H9 (cell line): Measurements from ENCODE around the gene G3BP1. TPM values are rescaled to one million over a fixed set of nuclear protein-coding genes. Genes with fewer than 3 reads are reported as not detected.

Experiments used
- DNase-seq: peaks from one replicate; pipeline ENCODE4 v3.0.0-alpha.2; 2017
- H2AFZ ChIP-seq: one replicate; pipeline ENCODE4 v1.6.1; 2013; ENCODE audit warnings: mild to moderate bottlenecking, low read length, control low read depth, moderate library complexity
- H2AK5ac ChIP-seq: 2 replicates; pipeline ENCODE4 v1.6.1; 2013; ENCODE audit warnings: low read length, control low read depth, mixed read lengths; ENCODE audit not compliant: insufficient read length
- H2BK120ac ChIP-seq: one replicate; pipeline ENCODE4 v1.6.1; 2013; ENCODE audit warnings: low read depth, mild to moderate bottlenecking, low read length, control low read depth, inconsistent platforms; ENCODE audit not compliant: poor library complexity, severe bottlenecking
- H2BK12ac ChIP-seq: 2 replicates; pipeline ENCODE4 v1.6.1; 2013; ENCODE audit warnings: low read length, control low read depth, mixed read lengths, low read depth; ENCODE audit not compliant: insufficient read length
- H2BK15ac ChIP-seq: 2 replicates; pipeline ENCODE4 v1.6.1; 2013; ENCODE audit warnings: low read depth, low read length, control low read depth
- H2BK20ac ChIP-seq: one replicate; pipeline ENCODE4 v1.6.1; 2013; ENCODE audit warnings: low read depth, mild to moderate bottlenecking, low read length, control low read depth, inconsistent platforms; ENCODE audit not compliant: poor library complexity, severe bottlenecking
- H2BK5ac ChIP-seq: 2 replicates; pipeline ENCODE4 v1.6.1; 2013; ENCODE audit warnings: low read length, control low read depth, mixed read lengths; ENCODE audit not compliant: insufficient read length
- H3K14ac ChIP-seq: 2 replicates; pipeline ENCODE4 v1.6.1; 2013; ENCODE audit warnings: low read length, control low read depth; ENCODE audit not compliant: insufficient read depth
- H3K18ac ChIP-seq: 2 replicates; pipeline ENCODE4 v1.6.1; 2013; ENCODE audit warnings: low read depth, mild to moderate bottlenecking, mixed read lengths, low read length, control low read depth; ENCODE audit not compliant: insufficient read length
- H3K23ac ChIP-seq: 2 replicates; pipeline ENCODE4 v1.6.1; 2013; ENCODE audit warnings: low read length, control low read depth, mixed read lengths, low read depth; ENCODE audit not compliant: insufficient read length
- H3K23me2 ChIP-seq: 2 replicates; pipeline ENCODE4 v1.6.1; 2013; ENCODE audit warnings: low read depth, mild to moderate bottlenecking, mixed read lengths, low read length, control low read depth; ENCODE audit not compliant: insufficient read length, poor library complexity, severe bottlenecking
- H3K27ac ChIP-seq: 2 replicates; pipeline ENCODE4 v1.5.1; 2013; ENCODE audit warnings: low read length, control low read depth, mixed read lengths, low read depth; ENCODE audit not compliant: insufficient read length
- H3K27me3 ChIP-seq: 2 replicates; pipeline ENCODE4 v1.6.1; 2013; ENCODE audit warnings: low read length, control low read depth, inconsistent platforms; ENCODE audit not compliant: insufficient read depth
- H3K4ac ChIP-seq: 2 replicates; pipeline ENCODE4 v1.6.1; 2013; ENCODE audit warnings: low read depth, mild to moderate bottlenecking, control low read depth, inconsistent platforms, low read length, moderate library complexity
- H3K4me1 ChIP-seq: 2 replicates; pipeline ENCODE4 v1.6.1; 2013; ENCODE audit warnings: low read length, control low read depth, inconsistent platforms; ENCODE audit not compliant: insufficient read depth
- H3K4me2 ChIP-seq: 2 replicates; pipeline ENCODE4 v1.6.1; 2013; ENCODE audit warnings: low read length, control low read depth, mixed read lengths; ENCODE audit not compliant: insufficient read length, insufficient read depth
- H3K56ac ChIP-seq: 2 replicates; pipeline ENCODE4 v1.6.1; 2013; ENCODE audit warnings: low read depth, mild to moderate bottlenecking, mixed read lengths, low read length, control low read depth; ENCODE audit not compliant: insufficient read length
- H3K79me1 ChIP-seq: 2 replicates; pipeline ENCODE4 v1.6.1; 2013; ENCODE audit warnings: low read depth, mild to moderate bottlenecking, moderate library complexity, low read length, control low read depth, inconsistent platforms; ENCODE audit not compliant: insufficient read depth, poor library complexity, severe bottlenecking
- H3K79me2 ChIP-seq: 2 replicates; pipeline ENCODE4 v1.6.1; 2013; ENCODE audit warnings: low read length, control low read depth, inconsistent platforms; ENCODE audit not compliant: insufficient read depth
- H3K9ac ChIP-seq: 2 replicates; pipeline ENCODE4 v1.6.1; 2013; ENCODE audit warnings: low read length, control low read depth, mixed read lengths; ENCODE audit not compliant: insufficient read length; ENCODE audit errors: extremely low read depth
- H3K9me3 ChIP-seq: one replicate; pipeline ENCODE4 v1.6.1; 2013; ENCODE audit warnings: low read depth, low read length, inconsistent platforms; ENCODE audit not compliant: control insufficient read depth
- H3T11ph ChIP-seq: one replicate; pipeline ENCODE4 v1.6.1; 2013; ENCODE audit warnings: mild to moderate bottlenecking, low read length, control low read depth, inconsistent platforms
- H4K20me1 ChIP-seq: one replicate; pipeline ENCODE4 v1.6.1; 2013; ENCODE audit not compliant: control insufficient read depth, insufficient read length, insufficient read depth
- H4K5ac ChIP-seq: 2 replicates; pipeline ENCODE4 v1.6.1; 2013; ENCODE audit warnings: low read depth, mild to moderate bottlenecking, mixed read lengths, low read length, control low read depth; ENCODE audit not compliant: insufficient read length
- H4K8ac ChIP-seq: replicated peaks from 2 replicates; pipeline ENCODE4 v1.6.1; 2013; ENCODE audit warnings: low read length, control low read depth, mixed read lengths, low read depth; ENCODE audit not compliant: insufficient read length
- H4K91ac ChIP-seq: 2 replicates; pipeline ENCODE4 v1.6.1; 2013; ENCODE audit warnings: low read depth, mild to moderate bottlenecking, moderate library complexity, mixed read lengths, low read length, control low read depth; ENCODE audit not compliant: insufficient read length
- H3K27ac Mint-ChIP-seq, 3 experiments: 2 replicates in 2 of 3; 3 replicates in 1 of 3; pipeline ENCODE4 v1.8.0; 2020 to 2021; ENCODE audit warnings: mixed read lengths in 3 of 3, mild to moderate bottlenecking in 1 of 3, moderate library complexity in 1 of 3
- H3K27me3 Mint-ChIP-seq: 2 replicates; pipeline ENCODE4 v1.8.0; 2021; ENCODE audit warnings: low read depth, mild to moderate bottlenecking, moderate library complexity, mixed read lengths
- H3K36me3 Mint-ChIP-seq, 3 experiments: 2 replicates in 2 of 3; 3 replicates in 1 of 3; pipeline ENCODE4 v1.8.0; 2020 to 2021; ENCODE audit warnings: low read depth in 3 of 3, mixed read lengths in 3 of 3; ENCODE audit not compliant: insufficient read depth in 1 of 3
- H3K4me1 Mint-ChIP-seq, 2 experiments: 2 replicates each; pipeline ENCODE4 v1.8.0; 2020; ENCODE audit warnings: mixed read lengths in 2 of 2
- H3K4me3 Mint-ChIP-seq, 2 experiments: 2 replicates in 1 of 2; 3 replicates in 1 of 2; pipeline ENCODE4 v1.8.0; 2020 to 2021; ENCODE audit warnings: mild to moderate bottlenecking in 2 of 2, mixed read lengths in 2 of 2, moderate library complexity in 1 of 2
- H3K9me3 Mint-ChIP-seq, 2 experiments: 2 replicates in 1 of 2; 3 replicates in 1 of 2; pipeline ENCODE4 v1.8.0; 2020; ENCODE audit warnings: mild to moderate bottlenecking in 2 of 2, mixed read lengths in 2 of 2, moderate library complexity in 1 of 2
- CTCF ChIP-seq: fragments of 200-600 bp; sonication (generic); conservative IDR thresholded peaks from 3 replicates; pipeline ENCODE4 v1.8.0; 2021; ENCODE audit warnings: antibody characterized with exemption, mild to moderate bottlenecking
- WGBS: extraction: QIAGEN DNeasy Blood & Tissue Kit; methylation state at CpG from one replicate; pipeline ENCODE4 v1.1.7; 2013; ENCODE audit warnings: missing lambda C conversion rate, low lambda C conversion rate, mixed read lengths; ENCODE audit not compliant: insufficient read length; ENCODE audit errors: extremely low coverage; 5-methylcytosine and 5-hydroxymethylcytosine counted together
- total RNA-seq: library from RNA; stranded (reverse); gene quantifications from 2 replicates; pipeline ENCODE4 v1.2.1, GENCODE V29; 2021

Gene G3BP1
- total RNA-seq, 1 experiment from 2014 or later, result 439 TPM

DNA sequence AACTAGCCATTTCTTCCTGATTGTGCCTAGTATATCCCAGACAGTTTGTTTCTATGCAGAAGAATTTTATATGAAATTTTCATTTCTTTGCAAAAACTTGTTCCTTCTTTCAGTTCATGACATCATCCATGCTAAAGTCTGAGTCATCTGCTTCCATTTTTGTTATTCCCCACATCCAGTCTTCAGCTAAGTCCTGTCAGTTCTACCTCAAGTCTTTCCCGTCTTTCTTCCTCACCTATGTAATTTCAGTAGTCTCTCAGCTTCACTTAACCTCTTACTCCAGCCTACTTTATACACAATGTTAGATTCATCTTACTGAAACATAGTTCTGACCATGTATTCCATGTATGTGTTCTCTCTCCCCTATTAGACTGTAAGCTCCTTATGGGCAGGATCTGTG, 39.1 kb downstream of the G3BP1 start:
- Histone ChIP-seq H4K91ac (no peak overlapping the region), H3K4me1 (no peaks in the 10 kb centered on the region), H2AK5ac (no peak overlapping the region), H3K9me3 (no peaks in the 10 kb centered on the region), H4K5ac (no peak overlapping the region), H3K4ac (no peak overlapping the region), H4K20me1 (no peaks in the 10 kb centered on the region), H3T11ph (no peak overlapping the region), H3K27me3 (no peaks in the 10 kb centered on the region), H2AFZ (no peak overlapping the region), H3K79me2 (no peaks in the 10 kb centered on the region), H3K56ac (no peak overlapping the region), H2BK20ac (no peak overlapping the region), H3K27ac (no peak overlapping the region), H3K9ac (no peak overlapping the region), H2BK5ac (no peak overlapping the region), H4K8ac (no peak overlapping the region), H2BK120ac (no peak overlapping the region), H3K4me2 (no peak overlapping the region), H2BK12ac (no peak overlapping the region), H2BK15ac (no peak overlapping the region), H3K79me1 (no peaks in the 10 kb centered on the region), H3K23me2 (no peaks in the 10 kb centered on the region), H3K14ac (no peak overlapping the region), H3K18ac (no peak overlapping the region), H3K23ac (no peak overlapping the region)
- Mint-ChIP-seq H3K36me3 (peaks cover 31 to 84% (median 60%) of the 10 kb centered on the region in 3 experiments; a peak in 6 of 7 replicates), H3K9me3 (no peaks in the 10 kb centered on the region), H3K27me3 (no peaks in the 10 kb centered on the region), H3K27ac (no peak overlapping the region; a peak in 1 of 7 replicates), H3K4me1 (peaks cover 4 to 7% of the 10 kb centered on the region in 2 experiments; a peak in 2 of 4 replicates), H3K4me3 (no peak overlapping the region)
- WGBS, result no CpG with 5 or more reads among the region's 1 CpG
- no peak for DNase-seq
- no peak for TF ChIP-seq CTCF
